ENCODE measurements around the gene ZDHHC14.

- TF ChIP-seq CTCF (IDR thresholded peaks at IDR 0.05): no peak
- TF ChIP-seq POLR2AphosphoS5 (IDR thresholded peaks at IDR 0.05): no peak
Measured at GRCh38 chr6:157530126-157530525, 149.1 kb downstream of the ZDHHC14 start.
